Testis (tissue), 2 donors: Measurements from ENCODE around the gene RNF141.

Source experiments
- POLR2A ChIP-seq: fragments of 450-650 bp; IDR thresholded peaks from one replicate; pipeline ENCODE4 v1.6.1; 2017; ENCODE audit warnings: antibody characterized with exemption, mild to moderate bottlenecking, moderate library complexity
- TF ChIP-seq, protein P1 (sequence below), 3 experiments: fragments of 450-650 bp in 2 of 3; fragments of 200-600 bp in 1 of 3; sonication (generic) in 1 of 3; IDR thresholded peaks; one replicate each; pipeline ENCODE4 v1.5.1; 2016 to 2019; ENCODE audit warnings: antibody characterized with exemption in 3 of 3, mild to moderate bottlenecking in 2 of 3, moderate library complexity in 1 of 3

DNA sequence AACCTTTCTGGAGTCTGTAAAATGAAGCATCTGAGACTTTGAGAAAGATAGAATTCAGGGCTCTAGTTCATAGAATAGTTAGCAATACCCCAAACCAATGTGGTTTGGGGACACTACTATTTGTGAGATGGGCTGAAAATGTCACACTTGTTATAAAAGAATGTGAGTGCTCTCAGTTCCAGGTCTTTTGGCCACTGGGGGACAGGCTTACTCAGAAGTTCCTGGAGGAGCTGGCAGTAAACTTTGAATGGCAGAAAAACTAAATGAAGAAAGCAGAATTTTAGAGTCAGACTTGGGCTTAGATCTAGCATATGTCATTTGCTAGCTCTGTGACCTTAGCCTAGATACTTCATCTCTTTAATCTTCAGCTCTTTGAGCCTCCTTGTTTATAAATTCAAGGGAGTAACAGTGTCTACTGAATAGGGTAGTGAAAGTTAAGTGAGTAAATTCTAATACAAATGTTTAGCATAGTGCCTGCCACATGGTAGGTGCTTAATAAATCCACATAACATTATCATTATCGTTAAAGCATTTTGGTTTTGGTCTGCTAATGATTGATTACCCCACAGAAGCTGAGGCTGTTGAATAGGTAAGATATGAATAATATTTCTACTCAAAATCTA, 23.8 kb upstream of the RNF141 start:
- TF ChIP-seq POLR2A: no peak
- TF ChIP-seq, protein P1, sequence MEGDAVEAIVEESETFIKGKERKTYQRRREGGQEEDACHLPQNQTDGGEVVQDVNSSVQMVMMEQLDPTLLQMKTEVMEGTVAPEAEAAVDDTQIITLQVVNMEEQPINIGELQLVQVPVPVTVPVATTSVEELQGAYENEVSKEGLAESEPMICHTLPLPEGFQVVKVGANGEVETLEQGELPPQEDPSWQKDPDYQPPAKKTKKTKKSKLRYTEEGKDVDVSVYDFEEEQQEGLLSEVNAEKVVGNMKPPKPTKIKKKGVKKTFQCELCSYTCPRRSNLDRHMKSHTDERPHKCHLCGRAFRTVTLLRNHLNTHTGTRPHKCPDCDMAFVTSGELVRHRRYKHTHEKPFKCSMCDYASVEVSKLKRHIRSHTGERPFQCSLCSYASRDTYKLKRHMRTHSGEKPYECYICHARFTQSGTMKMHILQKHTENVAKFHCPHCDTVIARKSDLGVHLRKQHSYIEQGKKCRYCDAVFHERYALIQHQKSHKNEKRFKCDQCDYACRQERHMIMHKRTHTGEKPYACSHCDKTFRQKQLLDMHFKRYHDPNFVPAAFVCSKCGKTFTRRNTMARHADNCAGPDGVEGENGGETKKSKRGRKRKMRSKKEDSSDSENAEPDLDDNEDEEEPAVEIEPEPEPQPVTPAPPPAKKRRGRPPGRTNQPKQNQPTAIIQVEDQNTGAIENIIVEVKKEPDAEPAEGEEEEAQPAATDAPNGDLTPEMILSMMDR (IDR thresholded peaks at IDR 0.05): peak; percentile 17 to 41 (median 27)
